Stimulated activated CD4-positive, alpha-beta T cell treated with anti-CD3 and anti-CD28 coated beads, Interleukin-1b, Interleukin-23, amount 100 ng/mL, for 1 hour (primary cell): ENCODE data around the gene FXYD1.

Experiments used
- DNase-seq, 2 donors: peaks; one replicate each; pipeline ENCODE4 v3.0.0-alpha.2; 2020; ENCODE audit warnings: low read depth in 2 of 2

Gene FXYD1

GRCh38 chr19:35162471-35163326 lies 24.1 kb downstream of the FXYD1 start:
- DNase-seq = no peak

GRCh38 chr19:35164418-35164817 lies 25.8 kb downstream of the FXYD1 start:
- no peak for DNase-seq

- no peak for DNase-seq
Observed at GRCh38 chr19:35165200-35166058, 26.8 kb downstream of the FXYD1 start.

- no peak for DNase-seq
Observed at GRCh38 chr19:35166100-35167063, 27.8 kb downstream of the FXYD1 start.

GRCh38 chr19:35167251-35168119 lies 28.9 kb downstream of the FXYD1 start:
- no peak for DNase-seq

GRCh38 chr19:35168196-35168595 lies 29.6 kb downstream of the FXYD1 start:
- DNase-seq = no peak

- no peak for DNase-seq
Observed at GRCh38 chr19:35169221-35169995, 30.8 kb downstream of the FXYD1 start.

- DNase-seq = no peak
Observed at GRCh38 chr19:35170359-35171061, 31.9 kb downstream of the FXYD1 start.

GRCh38 chr19:35171730-35172129 lies 33.1 kb downstream of the FXYD1 start:
- no peak for DNase-seq

- no peak for DNase-seq
Observed at GRCh38 chr19:35174226-35174625, 35.6 kb downstream of the FXYD1 start.

- no peak for DNase-seq
Observed at GRCh38 chr19:35176181-35176570, 37.6 kb downstream of the FXYD1 start.

GRCh38 chr19:35177377-35178274 lies 39.0 kb downstream of the FXYD1 start:
- DNase-seq = no peak

GRCh38 chr19:35178701-35179100 lies 40.1 kb downstream of the FXYD1 start:
- DNase-seq = no peak

- no peak for DNase-seq
Observed at GRCh38 chr19:35179830-35180229, 41.2 kb downstream of the FXYD1 start.

- DNase-seq = no peak
Observed at GRCh38 chr19:35181387-35181786, 42.8 kb downstream of the FXYD1 start.

- no peak for DNase-seq
Observed at GRCh38 chr19:35184267-35184666, 45.6 kb downstream of the FXYD1 start.

GRCh38 chr19:35184884-35185283 lies 46.3 kb downstream of the FXYD1 start:
- no peak for DNase-seq
